Breast epithelium (tissue), 4 donors: ENCODE measurements around the gene HTT. TPM values are rescaled to one million over a fixed set of nuclear protein-coding genes. Genes with fewer than 3 reads are reported as not detected.

Experiments used
- DNase-seq, 2 donors: peaks; one replicate each; pipeline ENCODE4 v3.0.0-alpha.2; 2019; ENCODE audit warnings: low spot score in 2 of 2
- H3K27ac ChIP-seq, 2 donors: fragments of 200-600 bp; sonication (generic) in 1 of 2; one replicate each; pipeline ENCODE4 v1.5.1; 2016 to 2019; ENCODE audit warnings: mild to moderate bottlenecking in 1 of 2
- H3K27me3 ChIP-seq, 2 donors: fragments of 200-600 bp; sonication (generic) in 1 of 2; one replicate each; pipeline versions ENCODE4 v1.5.1 to v1.6.0; 2017 to 2019; ENCODE audit warnings: control low read depth in 1 of 2, mild to moderate bottlenecking in 1 of 2
- H3K36me3 ChIP-seq: fragments of 200-600 bp; one replicate; pipeline ENCODE4 v1.5.1; 2019
- H3K4me1 ChIP-seq, 2 donors: fragments of 200-600 bp; sonication (generic); one replicate each; pipeline ENCODE4 v1.5.1; 2016 to 2019; ENCODE audit warnings: control low read depth in 1 of 2
- H3K4me3 ChIP-seq, 3 donors: fragments of 200-600 bp; sonication (generic); 1 replicate in 2 of 3; 2 replicates in 1 of 3; pipeline ENCODE4 v1.5.1; 2016 to 2019; ENCODE audit warnings: mild to moderate bottlenecking in 3 of 3, moderate library complexity in 2 of 3
- H3K9me3 ChIP-seq, 2 donors: fragments of 200-600 bp; sonication (generic) in 1 of 2; one replicate each; pipeline ENCODE4 v1.5.1; 2016 to 2019; ENCODE audit warnings: control low read depth in 1 of 2
- CTCF ChIP-seq, 3 donors: fragments of 450-650 bp; IDR thresholded peaks; one replicate each; pipeline ENCODE4 v1.5.1; 2016 to 2017; ENCODE audit warnings: antibody characterized with exemption in 3 of 3, mild to moderate bottlenecking in 3 of 3, moderate library complexity in 3 of 3
- POLR2A ChIP-seq: fragments of 450-650 bp; IDR thresholded peaks from one replicate; pipeline ENCODE4 v1.6.1; 2016; ENCODE audit warnings: antibody characterized with exemption, mild to moderate bottlenecking, moderate library complexity
- POLR2AphosphoS5 ChIP-seq, 3 donors: sonication (generic); formaldehyde crosslinking; IDR thresholded peaks; one replicate each; pipeline ENCODE4 v1.6.1; 2017; ENCODE audit warnings: antibody characterized with exemption in 3 of 3
- intact Hi-C: fragments of 100-400 bp; cut with DNase I; formaldehyde crosslinking; loops from one replicate; pipeline ENCODE4 v1.15.1; 2023; ENCODE audit warnings: low total_unique reads
- total RNA-seq, 3 donors: library from RNA; depleted of rRNA; stranded (reverse); fragments of >200 nt; gene quantifications; one replicate each; pipeline ENCODE4 v1.1.0, GENCODE V29; 2016

The HTT gene
- total RNA-seq, 3 donors from 2014 or later: 53.8 to 71.1 (median 55.1) TPM

GRCh38 chr4:3287972-3288570 is 213.6 kb downstream of the HTT start:
- DNase-seq: peak in 1 of 2 donors; percentile 48
- intact Hi-C loops: loop anchor here (2.0 kb wide), 1 partner anchor 59 kb away; no protein-coding TSS in a partner anchor
- H3K27me3 ChIP-seq: peaks cover 0 to 2% of the 10 kb centered on the region in 2 donors
- no peak overlapping the region for H3K4me3 ChIP-seq
- H3K27ac ChIP-seq: peak overlapping the region in 1 of 2 donors; percentile 5
- H3K4me1 ChIP-seq: peaks cover 12 to 14% of the 10 kb centered on the region in 2 donors
- H3K9me3 ChIP-seq: no peaks in the 10 kb centered on the region
- no peaks in the 10 kb centered on the region for H3K36me3 ChIP-seq
- TF ChIP-seq CTCF (IDR thresholded peaks at IDR 0.05) (no peak), POLR2A (no peak), POLR2AphosphoS5 (IDR thresholded peaks at IDR 0.05) (no peak)

- peaks cover 12 to 14% of the 10 kb centered on the region in 2 donors for H3K4me1 ChIP-seq
- DNase-seq: peak; percentile 16 to 48
- H3K9me3 ChIP-seq: no peaks in the 10 kb centered on the region
- H3K27me3 ChIP-seq: peaks cover 0 to 2% of the 10 kb centered on the region in 2 donors
- TF ChIP-seq POLR2A (no peak), POLR2AphosphoS5 (IDR thresholded peaks at IDR 0.05) (no peak), CTCF (IDR thresholded peaks at IDR 0.05) (no peak)
- H3K4me3 ChIP-seq: no peak overlapping the region
- no peak overlapping the region for H3K27ac ChIP-seq
- no peaks in the 10 kb centered on the region for H3K36me3 ChIP-seq
- intact Hi-C loops: loop anchor here (2.0 kb wide), 1 partner anchor 60 kb away; no protein-coding TSS in a partner anchor
Observed at GRCh38 chr4:3288571-3289094, 214.2 kb downstream of the HTT start.

- H3K9me3 ChIP-seq: no peaks in the 10 kb centered on the region
- H3K4me1 ChIP-seq: peaks cover 10 to 12% of the 10 kb centered on the region in 2 donors
- intact Hi-C loops: no loop called here
- peak; percentile 16 to 27 for DNase-seq
- TF ChIP-seq CTCF (IDR thresholded peaks at IDR 0.05): no peak
- TF ChIP-seq POLR2AphosphoS5 (IDR thresholded peaks at IDR 0.05): no peak
- TF ChIP-seq POLR2A: no peak
- no peaks in the 10 kb centered on the region for H3K36me3 ChIP-seq
- no peak overlapping the region for H3K4me3 ChIP-seq
- peaks cover 0 to 2% of the 10 kb centered on the region in 2 donors for H3K27me3 ChIP-seq
- H3K27ac ChIP-seq: no peak overlapping the region
Observed at GRCh38 chr4:3290476-3290875, 216.0 kb downstream of the HTT start.

- TF ChIP-seq CTCF (IDR thresholded peaks at IDR 0.05): no peak
- no peak for TF ChIP-seq POLR2A
- no peak for TF ChIP-seq POLR2AphosphoS5 (IDR thresholded peaks at IDR 0.05)
- Histone ChIP-seq H3K4me3 (peak overlapping the region in 2 of 3 donors; percentile 78 to 84), H3K9me3 (no peaks in the 10 kb centered on the region), H3K27me3 (no peaks in the 10 kb centered on the region), H3K27ac (peak overlapping the region; percentile 96), H3K4me1 (peaks cover 6 to 12% of the 10 kb centered on the region in 2 donors), H3K36me3 (no peaks in the 10 kb centered on the region)
- DNase-seq: peak in 1 of 2 donors; percentile 28
- intact Hi-C loops: no loop called here
Observed at GRCh38 chr4:3290889-3291321, 216.4 kb downstream of the HTT start.

- intact Hi-C loops: no loop called here
- Histone ChIP-seq H3K27me3 (no peaks in the 10 kb centered on the region), H3K27ac (peak overlapping the region; percentile 96), H3K9me3 (no peaks in the 10 kb centered on the region), H3K4me1 (peaks cover 3 to 8% of the 10 kb centered on the region in 2 donors), H3K36me3 (no peaks in the 10 kb centered on the region), H3K4me3 (peak overlapping the region; percentile 78 to 84 (median 83))
- TF ChIP-seq POLR2A: no peak
- no peak for TF ChIP-seq POLR2AphosphoS5 (IDR thresholded peaks at IDR 0.05)
- TF ChIP-seq CTCF (IDR thresholded peaks at IDR 0.05): peak in 1 of 3 donors; percentile 31
- peak; percentile 80 to 81 for DNase-seq
Observed at GRCh38 chr4:3291411-3291968, 217.0 kb downstream of the HTT start.
